ENCODE results near the gene ELF1. TPM values are rescaled to one million over a fixed set of nuclear protein-coding genes. Genes with fewer than 3 reads are reported as not detected.
A peak's percentile ranks its signal among the peaks of the same experiment; 100 is the strongest.

The ELF1 gene
- total and polyA plus RNA-seq, 10 of the 15 experiments (the other 5 are each of a cell fraction or from before 2014, with no cell fraction given), result 43.3 to 97.6 (median 55.7) TPM

DNA sequence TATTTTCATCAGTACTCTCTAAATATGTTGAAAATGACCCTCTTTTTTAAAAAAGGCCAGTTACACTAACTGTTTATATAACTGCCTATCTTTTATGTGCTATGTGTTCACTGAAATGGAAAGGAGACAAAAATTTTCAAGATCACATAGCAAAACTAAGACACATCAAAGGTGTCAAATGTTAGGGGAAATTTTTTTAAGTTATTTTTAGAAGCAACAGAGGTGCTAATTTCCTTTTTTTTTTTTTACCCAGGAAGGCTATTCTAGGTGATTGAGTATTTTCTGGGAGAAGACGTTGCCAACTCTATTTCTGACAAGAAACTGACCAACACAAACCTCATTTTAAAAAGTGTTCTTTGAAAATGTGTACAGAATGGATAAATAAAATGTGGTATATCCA is 45.7 kb downstream of the ELF1 start (continued):
- TF ChIP-seq HDGF (IDR thresholded peaks at IDR 0.05) (no peak), MEF2B (IDR thresholded peaks at IDR 0.05; ENCODE audit: partially characterized antibody, poor library complexity, severe bottlenecking) (peak; percentile 84), ATF7 (IDR thresholded peaks at IDR 0.05; ENCODE audit: low read depth) (peak; percentile 61), RCOR1 (conservative IDR thresholded peaks at IDR 0.05; ENCODE audit: low read depth, low read length) (no peak), SRF (IDR thresholded peaks at IDR 0.05; ENCODE audit: low read depth in 2 of 2, low read length in 2 of 2) (no peak), MXI1 (IDR thresholded peaks at IDR 0.05; ENCODE audit: low read depth, low read length) (0 out of 2 replicates have a peak, but pooled peaks have one; percentile 31), DPF2 (IDR thresholded peaks at IDR 0.05) (no peak), BMI1 (IDR thresholded peaks at IDR 0.05; ENCODE audit: borderline replicate concordance) (no peak)
- TF ChIP-seq, protein P1, sequence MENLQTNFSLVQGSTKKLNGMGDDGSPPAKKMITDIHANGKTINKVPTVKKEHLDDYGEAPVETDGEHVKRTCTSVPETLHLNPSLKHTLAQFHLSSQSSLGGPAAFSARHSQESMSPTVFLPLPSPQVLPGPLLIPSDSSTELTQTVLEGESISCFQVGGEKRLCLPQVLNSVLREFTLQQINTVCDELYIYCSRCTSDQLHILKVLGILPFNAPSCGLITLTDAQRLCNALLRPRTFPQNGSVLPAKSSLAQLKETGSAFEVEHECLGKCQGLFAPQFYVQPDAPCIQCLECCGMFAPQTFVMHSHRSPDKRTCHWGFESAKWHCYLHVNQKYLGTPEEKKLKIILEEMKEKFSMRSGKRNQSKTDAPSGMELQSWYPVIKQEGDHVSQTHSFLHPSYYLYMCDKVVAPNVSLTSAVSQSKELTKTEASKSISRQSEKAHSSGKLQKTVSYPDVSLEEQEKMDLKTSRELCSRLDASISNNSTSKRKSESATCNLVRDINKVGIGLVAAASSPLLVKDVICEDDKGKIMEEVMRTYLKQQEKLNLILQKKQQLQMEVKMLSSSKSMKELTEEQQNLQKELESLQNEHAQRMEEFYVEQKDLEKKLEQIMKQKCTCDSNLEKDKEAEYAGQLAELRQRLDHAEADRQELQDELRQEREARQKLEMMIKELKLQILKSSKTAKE (IDR thresholded peaks at IDR 0.05; ENCODE audit: low read depth, poor library complexity, severe bottlenecking), result peak; percentile 71
- TF ChIP-seq, protein P2, sequence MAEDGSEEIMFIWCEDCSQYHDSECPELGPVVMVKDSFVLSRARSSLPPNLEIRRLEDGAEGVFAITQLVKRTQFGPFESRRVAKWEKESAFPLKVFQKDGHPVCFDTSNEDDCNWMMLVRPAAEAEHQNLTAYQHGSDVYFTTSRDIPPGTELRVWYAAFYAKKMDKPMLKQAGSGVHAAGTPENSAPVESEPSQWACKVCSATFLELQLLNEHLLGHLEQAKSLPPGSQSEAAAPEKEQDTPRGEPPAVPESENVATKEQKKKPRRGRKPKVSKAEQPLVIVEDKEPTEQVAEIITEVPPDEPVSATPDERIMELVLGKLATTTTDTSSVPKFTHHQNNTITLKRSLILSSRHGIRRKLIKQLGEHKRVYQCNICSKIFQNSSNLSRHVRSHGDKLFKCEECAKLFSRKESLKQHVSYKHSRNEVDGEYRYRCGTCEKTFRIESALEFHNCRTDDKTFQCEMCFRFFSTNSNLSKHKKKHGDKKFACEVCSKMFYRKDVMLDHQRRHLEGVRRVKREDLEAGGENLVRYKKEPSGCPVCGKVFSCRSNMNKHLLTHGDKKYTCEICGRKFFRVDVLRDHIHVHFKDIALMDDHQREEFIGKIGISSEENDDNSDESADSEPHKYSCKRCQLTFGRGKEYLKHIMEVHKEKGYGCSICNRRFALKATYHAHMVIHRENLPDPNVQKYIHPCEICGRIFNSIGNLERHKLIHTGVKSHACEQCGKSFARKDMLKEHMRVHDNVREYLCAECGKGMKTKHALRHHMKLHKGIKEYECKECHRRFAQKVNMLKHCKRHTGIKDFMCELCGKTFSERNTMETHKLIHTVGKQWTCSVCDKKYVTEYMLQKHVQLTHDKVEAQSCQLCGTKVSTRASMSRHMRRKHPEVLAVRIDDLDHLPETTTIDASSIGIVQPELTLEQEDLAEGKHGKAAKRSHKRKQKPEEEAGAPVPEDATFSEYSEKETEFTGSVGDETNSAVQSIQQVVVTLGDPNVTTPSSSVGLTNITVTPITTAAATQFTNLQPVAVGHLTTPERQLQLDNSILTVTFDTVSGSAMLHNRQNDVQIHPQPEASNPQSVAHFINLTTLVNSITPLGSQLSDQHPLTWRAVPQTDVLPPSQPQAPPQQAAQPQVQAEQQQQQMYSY (CRISPR knock-in tag; IDR thresholded peaks at IDR 0.05), result no peak
